ENCODE results near the gene MPST. TPM values are rescaled to one million over a fixed set of nuclear protein-coding genes. Genes with fewer than 3 reads are reported as not detected.

Gene MPST
- total and polyA plus RNA-seq, 4 donors, result 59.2 to 247 (median 71.7) TPM

DNA sequence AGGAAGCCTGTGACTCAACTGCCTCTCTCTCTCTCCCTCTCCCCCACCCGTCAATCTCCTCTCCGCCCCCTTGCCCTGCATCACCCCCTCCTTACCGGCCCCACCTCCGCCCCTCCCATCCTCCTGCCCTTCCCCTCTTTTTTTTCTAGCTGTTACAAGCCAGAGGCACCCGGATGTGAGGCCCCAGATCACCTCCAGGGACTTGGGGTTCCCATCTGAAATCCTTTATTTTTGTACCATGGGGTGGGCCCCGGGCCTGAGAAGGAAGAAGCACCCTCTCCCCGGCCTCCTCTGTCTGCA is 42.8 kb downstream of the MPST start:
- H3K27me3 ChIP-seq (ENCODE audit: control insufficient read depth in 3 of 3, insufficient read depth in 3 of 3, low read length in 2 of 3), result no peaks in the 10 kb centered on the region
- H3K36me3 ChIP-seq (ENCODE audit: control insufficient read depth in 4 of 4, insufficient read depth in 4 of 4, low read length in 4 of 4), result peaks cover 0 to 19% (median 3%) of the 10 kb centered on the region in 4 donors
- 68 to 71% methylated on average over 7 of the region's 7 CpGs for WGBS, 2 donors

DNA sequence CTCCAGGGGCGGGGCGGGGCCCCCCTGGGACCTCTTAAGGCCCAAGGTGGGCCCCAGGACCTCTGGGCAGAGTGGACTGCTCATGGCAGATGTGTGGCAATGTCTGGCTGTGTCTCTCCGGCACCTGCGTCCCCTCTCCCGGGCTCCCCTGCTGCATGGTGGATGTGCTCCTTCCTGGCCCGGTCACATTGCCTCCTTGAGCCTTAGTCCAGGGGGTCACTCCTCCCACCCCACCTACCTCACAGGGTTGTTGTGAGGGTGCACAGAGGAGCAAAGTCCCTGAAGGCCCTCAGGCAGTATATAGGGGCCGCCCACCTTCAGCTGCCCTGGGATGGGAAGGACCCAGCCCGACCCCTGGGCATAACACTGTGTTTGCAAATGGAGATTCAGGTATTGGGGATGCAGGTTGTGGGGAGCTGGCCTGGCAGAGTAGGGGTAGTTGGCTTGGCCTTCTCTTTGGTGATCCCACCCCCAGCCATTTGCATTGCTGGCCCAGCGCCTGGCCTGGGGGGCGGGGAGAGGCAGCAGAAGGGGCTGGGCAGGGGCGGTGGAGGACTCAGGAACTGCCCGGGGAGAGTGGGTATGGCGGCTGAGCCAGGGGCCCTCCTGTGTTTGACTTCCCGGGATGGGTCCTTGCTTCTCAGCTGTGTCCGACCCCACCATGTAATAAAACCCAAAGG is 43.3 kb downstream of the MPST start:
- no peak for ATAC-seq (ENCODE audit: insufficient read depth, low FRiP score)
- Histone ChIP-seq H3K9me3 (ENCODE audit: control insufficient read depth in 4 of 4, insufficient read depth in 3 of 4, low read length in 3 of 4) (no peaks in the 10 kb centered on the region), H3K9ac (ENCODE audit: insufficient read depth in 1 of 2, low read length in 2 of 2) (no peak overlapping the region), H3K36me3 (ENCODE audit: control insufficient read depth in 4 of 4, insufficient read depth in 4 of 4, low read length in 4 of 4) (peaks cover 0 to 19% (median under 1%) of the 10 kb centered on the region in 4 donors), H3K27me3 (ENCODE audit: control insufficient read depth in 3 of 3, insufficient read depth in 3 of 3, low read length in 2 of 3) (no peaks in the 10 kb centered on the region), H3K4me3 (no peak overlapping the region), H3K27ac (ENCODE audit: low read depth in 1 of 2, low read length in 1 of 2) (no peak overlapping the region), H3K4me1 (ENCODE audit: control insufficient read depth in 5 of 5, insufficient read depth in 5 of 5, low read length in 5 of 5) (peaks cover 0 to 8% (median 0%) of the 10 kb centered on the region in 5 donors)
- no peak for DNase-seq
- 81 to 86% methylated on average over 15 of the region's 15 CpGs for WGBS, 2 donors
- TF ChIP-seq, protein P1, sequence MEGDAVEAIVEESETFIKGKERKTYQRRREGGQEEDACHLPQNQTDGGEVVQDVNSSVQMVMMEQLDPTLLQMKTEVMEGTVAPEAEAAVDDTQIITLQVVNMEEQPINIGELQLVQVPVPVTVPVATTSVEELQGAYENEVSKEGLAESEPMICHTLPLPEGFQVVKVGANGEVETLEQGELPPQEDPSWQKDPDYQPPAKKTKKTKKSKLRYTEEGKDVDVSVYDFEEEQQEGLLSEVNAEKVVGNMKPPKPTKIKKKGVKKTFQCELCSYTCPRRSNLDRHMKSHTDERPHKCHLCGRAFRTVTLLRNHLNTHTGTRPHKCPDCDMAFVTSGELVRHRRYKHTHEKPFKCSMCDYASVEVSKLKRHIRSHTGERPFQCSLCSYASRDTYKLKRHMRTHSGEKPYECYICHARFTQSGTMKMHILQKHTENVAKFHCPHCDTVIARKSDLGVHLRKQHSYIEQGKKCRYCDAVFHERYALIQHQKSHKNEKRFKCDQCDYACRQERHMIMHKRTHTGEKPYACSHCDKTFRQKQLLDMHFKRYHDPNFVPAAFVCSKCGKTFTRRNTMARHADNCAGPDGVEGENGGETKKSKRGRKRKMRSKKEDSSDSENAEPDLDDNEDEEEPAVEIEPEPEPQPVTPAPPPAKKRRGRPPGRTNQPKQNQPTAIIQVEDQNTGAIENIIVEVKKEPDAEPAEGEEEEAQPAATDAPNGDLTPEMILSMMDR (IDR thresholded peaks at IDR 0.05; ENCODE audit: control extremely low read depth, extremely low read depth), result no peak

More for the DNA sequence above, 42.8 kb downstream of the MPST start:
- no peak overlapping the region for H3K9ac ChIP-seq (ENCODE audit: insufficient read depth in 1 of 2, low read length in 2 of 2)
- H3K4me1 ChIP-seq (ENCODE audit: control insufficient read depth in 5 of 5, insufficient read depth in 5 of 5, low read length in 5 of 5), result peaks cover 0 to 8% (median 0%) of the 10 kb centered on the region in 5 donors
- no peak overlapping the region for H3K27ac ChIP-seq (ENCODE audit: low read depth in 1 of 2, low read length in 1 of 2)
- no peaks in the 10 kb centered on the region for H3K9me3 ChIP-seq (ENCODE audit: control insufficient read depth in 4 of 4, insufficient read depth in 3 of 4, low read length in 3 of 4)
- DNase-seq (no peak), ATAC-seq (ENCODE audit: insufficient read depth, low FRiP score) (no peak)
- TF ChIP-seq, protein P1 (IDR thresholded peaks at IDR 0.05; ENCODE audit: control extremely low read depth, extremely low read depth), result no peak
- H3K4me3 ChIP-seq, result no peak overlapping the region

DNA sequence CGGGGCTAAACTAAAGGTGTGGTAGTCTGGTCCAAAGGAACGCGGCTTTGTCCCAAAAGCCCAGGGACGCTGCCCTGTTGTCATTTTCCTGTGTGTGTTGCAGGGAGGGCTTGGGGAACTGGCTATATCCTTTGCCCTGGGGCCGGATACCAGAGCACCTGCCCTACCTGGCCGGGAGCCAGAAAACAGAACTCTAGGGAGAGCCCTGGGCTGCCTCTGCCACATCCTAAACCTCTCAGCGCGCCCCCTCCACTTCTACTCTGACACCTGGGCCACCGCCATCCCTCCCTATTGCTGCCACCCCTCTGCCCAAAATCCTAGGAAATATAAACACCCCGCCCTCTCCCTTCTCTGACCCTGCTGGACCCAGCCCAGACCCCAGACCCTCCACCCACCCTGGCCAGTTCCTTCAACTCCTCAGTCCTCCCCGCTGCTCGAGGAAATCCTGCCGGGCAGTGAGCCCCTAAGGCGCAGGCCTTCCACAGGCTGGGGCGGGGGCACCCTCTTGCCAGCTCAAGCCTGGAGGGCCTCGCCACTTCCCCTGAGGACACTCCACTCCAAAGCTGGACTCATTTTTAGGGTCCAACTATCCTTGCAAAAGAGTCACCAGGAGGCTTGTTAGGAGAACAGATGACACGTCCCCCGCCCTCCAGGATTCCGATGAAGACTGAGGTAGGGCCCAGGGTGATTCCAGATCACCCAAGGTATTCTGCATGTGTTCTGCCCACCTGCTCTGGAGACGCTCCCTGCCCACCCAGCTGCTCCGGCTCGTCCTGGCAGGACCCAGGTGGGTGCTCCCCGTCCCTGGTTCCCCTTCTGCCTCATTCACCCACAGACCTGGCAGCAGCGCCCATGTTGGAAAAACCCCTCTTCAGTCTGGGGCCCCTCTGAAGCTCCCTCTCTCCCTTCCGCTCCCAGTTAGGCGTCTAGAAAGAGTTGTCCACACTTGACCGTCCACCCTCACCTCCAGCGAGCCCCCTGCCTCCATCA is 44.2 kb downstream of the MPST start:
- Histone ChIP-seq H3K9me3 (ENCODE audit: control insufficient read depth in 4 of 4, insufficient read depth in 3 of 4, low read length in 3 of 4) (no peaks in the 10 kb centered on the region), H3K27me3 (ENCODE audit: control insufficient read depth in 3 of 3, insufficient read depth in 3 of 3, low read length in 2 of 3) (peaks cover 0 to 7% (median 6%) of the 10 kb centered on the region in 3 donors), H3K4me1 (ENCODE audit: control insufficient read depth in 5 of 5, insufficient read depth in 5 of 5, low read length in 5 of 5) (peaks cover 0 to 8% (median 0%) of the 10 kb centered on the region in 5 donors), H3K27ac (ENCODE audit: low read depth in 1 of 2, low read length in 1 of 2) (no peak overlapping the region), H3K4me3 (no peak overlapping the region), H3K9ac (ENCODE audit: insufficient read depth in 1 of 2, low read length in 2 of 2) (no peak overlapping the region), H3K36me3 (ENCODE audit: control insufficient read depth in 4 of 4, insufficient read depth in 4 of 4, low read length in 4 of 4) (peaks cover 0 to 19% (median 0%) of the 10 kb centered on the region in 4 donors)
- TF ChIP-seq, protein P1 (IDR thresholded peaks at IDR 0.05; ENCODE audit: control extremely low read depth, extremely low read depth), result no peak
- DNase-seq (peak in 2 of 3 donors; percentile 47 to 48), ATAC-seq (ENCODE audit: insufficient read depth, low FRiP score) (no peak)
- 81% methylated on average over 28 of the region's 28 CpGs for WGBS, 2 donors
